A204.1 (cell line): ENCODE results near the gene MRPS15.

Source experiments
- FAIRE-seq: peaks from 2 replicates; lab custom pipeline; 2012; peaks lifted over from hg19 to GRCh38; lab: Jason Lieb, UNC

Gene MRPS15

DNA sequence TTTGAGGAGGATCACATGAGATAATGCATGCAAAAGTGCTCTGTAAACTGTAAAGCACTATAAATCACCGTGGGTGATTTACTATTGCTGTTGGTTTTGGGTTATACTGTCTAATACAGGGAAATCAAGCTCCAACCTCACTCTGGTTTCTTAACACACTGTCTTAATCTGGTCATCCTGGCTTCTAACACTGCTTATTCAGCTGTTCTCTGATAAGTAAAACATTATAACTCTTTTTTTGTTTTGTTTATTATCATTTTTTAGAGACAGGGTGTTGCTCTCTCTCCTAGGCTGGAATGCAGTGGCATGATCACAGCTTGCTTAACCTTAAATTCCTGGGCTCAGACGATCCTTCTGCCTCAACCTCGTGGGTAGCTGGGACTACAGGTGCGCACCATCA is 44.6 kb downstream of the MRPS15 start:
- FAIRE-seq: no peak

DNA sequence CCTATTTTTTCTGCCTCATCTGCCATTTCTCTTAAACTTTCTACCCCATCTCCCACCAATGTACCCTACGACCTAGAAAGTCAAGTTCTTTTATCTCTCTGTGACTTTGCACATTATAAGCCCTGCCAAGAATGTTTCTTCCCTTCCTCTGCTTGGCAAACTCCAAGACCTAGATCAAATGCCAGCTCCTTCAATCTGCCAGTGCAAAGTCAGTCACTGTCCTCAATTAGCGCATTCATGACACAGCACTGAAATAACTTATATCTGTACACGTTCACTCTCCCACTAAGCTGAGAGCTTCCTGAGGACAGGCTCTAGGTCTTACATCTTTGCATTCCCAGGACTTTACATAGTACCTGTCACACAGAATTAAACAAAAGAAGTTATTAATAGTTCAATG is 45.0 kb downstream of the MRPS15 start:
- FAIRE-seq: no peak

DNA sequence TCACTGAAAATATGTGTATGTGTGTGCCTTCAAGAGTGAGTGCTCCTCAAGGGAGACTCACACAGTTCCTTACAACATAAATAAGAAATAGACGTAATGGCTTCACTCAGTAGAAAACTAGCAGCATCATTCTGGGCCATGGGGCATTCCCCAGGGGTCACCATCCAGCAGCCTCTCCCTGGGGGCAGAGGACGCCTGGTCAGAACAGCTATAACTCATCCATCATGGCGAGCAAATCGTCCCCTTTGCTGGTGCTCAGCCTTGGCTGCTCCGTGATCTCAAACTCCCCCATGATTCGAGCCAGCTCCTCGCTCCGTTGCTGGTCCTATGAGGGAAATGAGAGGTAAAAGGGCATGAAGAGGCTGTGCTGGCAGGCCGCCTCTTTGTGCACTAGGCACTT is 46.3 kb downstream of the MRPS15 start:
- FAIRE-seq: no peak

DNA sequence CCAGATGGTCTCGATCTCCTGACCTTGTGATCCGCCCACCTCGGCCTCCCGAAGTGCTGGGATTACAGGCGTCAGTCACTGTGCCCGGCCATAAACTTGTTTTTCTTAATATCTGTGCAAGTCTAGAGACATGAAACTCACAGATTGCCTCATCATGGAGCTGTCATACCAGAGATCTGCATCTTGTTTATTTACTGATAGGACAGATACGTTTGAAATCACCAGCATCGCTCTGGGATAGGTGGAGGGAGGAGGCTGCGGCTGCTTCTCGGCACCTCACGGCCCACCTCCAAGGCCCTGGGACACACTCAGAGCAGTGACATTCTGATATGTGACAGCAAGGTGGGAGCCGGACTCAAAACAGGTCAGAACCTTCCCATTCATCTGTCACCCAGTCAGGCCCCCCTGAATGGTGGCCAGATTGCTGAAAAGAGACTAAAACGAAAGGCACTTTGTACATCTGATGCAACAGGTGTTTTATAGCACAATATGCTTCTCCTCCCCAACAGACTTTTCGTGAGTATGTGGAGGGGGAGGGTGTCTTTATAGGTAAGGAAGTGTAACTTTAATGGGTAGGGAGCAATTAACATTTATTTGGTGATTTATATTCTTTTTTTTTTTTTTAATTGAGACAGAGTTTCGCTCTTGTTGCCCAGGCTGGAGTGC is 48.4 kb downstream of the MRPS15 start:
- no peak for FAIRE-seq

DNA sequence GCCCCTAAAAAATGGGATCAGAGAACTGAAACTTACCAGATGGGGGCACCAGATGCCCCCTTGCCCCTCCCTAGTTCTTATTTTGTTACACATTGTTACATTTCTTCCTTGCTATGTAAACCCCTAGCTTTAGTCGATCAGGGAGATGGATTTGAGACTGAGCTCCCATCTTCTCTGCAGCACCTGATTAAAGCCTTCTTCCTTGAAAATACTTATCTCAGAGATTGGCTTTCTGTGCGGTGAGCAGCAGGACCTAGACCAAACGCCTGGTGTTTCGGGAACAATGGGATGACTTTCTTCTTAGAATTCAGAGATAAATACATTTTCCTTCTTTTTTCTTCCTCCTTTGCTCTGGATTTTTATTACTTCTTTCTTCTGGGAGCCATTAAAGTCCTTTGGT is 49.8 kb downstream of the MRPS15 start:
- FAIRE-seq: no peak

DNA sequence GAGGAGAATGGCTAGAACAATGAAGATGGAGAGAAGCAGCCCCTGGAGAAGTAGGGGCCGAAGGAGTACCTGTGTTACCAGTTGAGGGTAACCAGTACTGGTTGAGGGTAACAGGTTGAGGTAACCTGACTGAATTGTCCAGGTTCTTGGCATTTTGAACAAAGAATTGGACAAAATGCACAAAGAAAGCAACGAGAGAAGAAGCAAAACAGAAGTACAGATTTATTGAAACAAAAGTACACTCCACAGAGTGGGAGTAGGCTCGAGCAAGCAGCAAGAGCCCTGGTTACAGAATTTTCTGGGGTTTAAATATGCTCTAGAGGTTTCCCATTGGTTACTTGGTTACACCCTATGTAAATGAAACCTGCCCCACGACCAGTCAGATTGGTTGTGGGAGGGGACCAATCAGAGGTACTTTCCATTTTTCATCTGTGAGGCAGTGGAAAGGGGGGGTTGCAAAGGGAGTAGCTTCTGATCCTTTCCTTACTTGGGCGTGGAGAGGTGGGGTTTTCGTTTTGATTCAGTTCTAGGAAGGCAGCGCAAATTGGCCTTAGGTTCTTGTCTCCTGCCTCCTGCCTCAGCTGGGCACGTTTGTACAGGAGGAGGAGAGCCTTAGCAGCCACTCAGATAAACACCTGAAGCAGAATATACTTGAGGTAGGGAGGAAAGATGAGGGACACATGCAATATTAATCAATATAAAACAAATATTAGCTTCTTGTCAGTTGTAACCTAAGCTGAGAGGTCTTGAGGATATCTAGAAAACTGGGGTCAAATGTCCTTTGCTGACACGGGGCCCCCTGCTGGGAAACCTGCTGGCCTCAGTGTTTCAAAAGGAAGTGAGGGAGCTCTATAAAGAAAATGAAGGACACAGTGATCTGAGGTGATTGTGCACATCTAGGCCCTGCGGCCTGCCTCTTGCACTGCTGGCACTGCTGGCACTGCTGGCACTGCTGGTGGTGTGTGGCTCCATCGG is 52.2 kb downstream of the MRPS15 start:
- no peak for FAIRE-seq

DNA sequence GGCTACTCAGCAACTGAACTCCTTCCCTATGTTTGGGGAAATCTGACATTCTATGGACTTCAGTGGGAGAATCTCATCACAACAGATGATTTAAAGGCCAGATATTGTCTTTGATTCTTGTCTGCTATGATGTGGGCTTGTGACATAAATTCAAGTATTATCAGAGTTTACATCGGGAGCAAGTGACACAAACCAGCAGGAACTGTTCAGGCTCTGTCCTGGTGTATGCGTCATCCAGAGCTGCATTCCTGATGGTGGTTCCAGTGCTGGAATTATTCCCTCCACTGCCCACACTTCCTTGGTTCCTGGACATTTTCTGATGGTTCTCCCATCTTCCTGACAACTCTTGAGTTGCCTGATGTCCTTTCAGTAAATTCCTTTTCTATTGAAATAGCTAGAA is 55.7 kb downstream of the MRPS15 start:
- no peak for FAIRE-seq

DNA sequence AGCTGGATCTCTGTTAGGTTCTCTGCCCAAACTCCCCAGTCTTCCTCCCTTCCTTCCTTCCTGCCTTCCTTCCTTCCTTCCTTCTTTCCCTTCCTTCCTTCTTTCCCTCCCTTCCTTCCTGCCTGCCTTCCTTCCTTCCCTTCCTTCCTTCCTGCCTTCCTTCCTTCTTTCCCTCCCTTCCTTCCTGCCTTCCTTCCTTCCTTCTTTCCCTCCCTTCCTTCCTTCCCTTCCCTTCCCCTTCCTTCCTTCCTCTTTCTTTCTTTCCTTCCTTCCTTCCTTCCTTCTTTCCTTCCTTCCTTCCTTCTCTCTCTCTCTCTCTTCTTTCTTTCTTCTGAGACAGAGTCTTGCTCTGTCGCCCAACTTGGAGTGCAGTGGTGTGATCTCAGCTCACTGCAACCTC is 57.7 kb downstream of the MRPS15 start:
- no peak for FAIRE-seq
